ENCODE measurements around the gene TMEM120B. TPM values are rescaled to one million over a fixed set of nuclear protein-coding genes. Genes with fewer than 3 reads are reported as not detected.
"Not testable (repeated sequence)": the region's sequence is repeated elsewhere in the genome, so short reads cannot be mapped to it uniquely, and the experiment has no call there.

TMEM120B gene
- total RNA-seq, 1 donor from 2014 or later, result 10.3 TPM

DNA sequence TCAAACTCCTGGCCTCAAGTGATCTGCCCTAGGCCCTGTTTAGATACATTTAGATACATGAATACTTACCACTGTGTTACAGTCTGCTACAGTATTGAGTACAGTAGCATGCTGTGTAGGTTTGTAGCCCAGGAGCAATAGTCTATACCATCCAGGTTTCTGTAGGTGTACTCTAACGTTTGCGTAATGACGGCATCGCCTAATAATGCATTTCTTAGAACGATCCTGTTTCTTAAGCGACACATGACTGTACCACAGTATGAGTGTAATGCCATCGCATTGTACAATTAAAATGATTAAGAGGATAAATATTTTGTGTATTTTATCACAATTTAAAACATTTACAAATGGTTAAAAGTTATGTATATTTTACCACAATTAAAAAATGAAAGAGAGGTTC is 18.9 kb downstream of the TMEM120B start:
- H3K36me3 Mint-ChIP-seq (ENCODE audit: low read depth, unreplicated experiment), result no peaks in the 10 kb centered on the region
- TF ChIP-seq, protein P1, sequence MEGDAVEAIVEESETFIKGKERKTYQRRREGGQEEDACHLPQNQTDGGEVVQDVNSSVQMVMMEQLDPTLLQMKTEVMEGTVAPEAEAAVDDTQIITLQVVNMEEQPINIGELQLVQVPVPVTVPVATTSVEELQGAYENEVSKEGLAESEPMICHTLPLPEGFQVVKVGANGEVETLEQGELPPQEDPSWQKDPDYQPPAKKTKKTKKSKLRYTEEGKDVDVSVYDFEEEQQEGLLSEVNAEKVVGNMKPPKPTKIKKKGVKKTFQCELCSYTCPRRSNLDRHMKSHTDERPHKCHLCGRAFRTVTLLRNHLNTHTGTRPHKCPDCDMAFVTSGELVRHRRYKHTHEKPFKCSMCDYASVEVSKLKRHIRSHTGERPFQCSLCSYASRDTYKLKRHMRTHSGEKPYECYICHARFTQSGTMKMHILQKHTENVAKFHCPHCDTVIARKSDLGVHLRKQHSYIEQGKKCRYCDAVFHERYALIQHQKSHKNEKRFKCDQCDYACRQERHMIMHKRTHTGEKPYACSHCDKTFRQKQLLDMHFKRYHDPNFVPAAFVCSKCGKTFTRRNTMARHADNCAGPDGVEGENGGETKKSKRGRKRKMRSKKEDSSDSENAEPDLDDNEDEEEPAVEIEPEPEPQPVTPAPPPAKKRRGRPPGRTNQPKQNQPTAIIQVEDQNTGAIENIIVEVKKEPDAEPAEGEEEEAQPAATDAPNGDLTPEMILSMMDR (IDR thresholded peaks at IDR 0.05; ENCODE audit: unreplicated experiment), result no peak
- H3K4me3 Mint-ChIP-seq (ENCODE audit: unreplicated experiment), result no peak overlapping the region
- no peaks in the 10 kb centered on the region for H3K27me3 Mint-ChIP-seq (ENCODE audit: unreplicated experiment)
- no peak overlapping the region for H3K27ac Mint-ChIP-seq (ENCODE audit: unreplicated experiment)
- DNase-seq (ENCODE audit: low spot score), result no peak
- no peaks in the 10 kb centered on the region for H3K4me1 Mint-ChIP-seq (ENCODE audit: unreplicated experiment)
- H3K9me3 Mint-ChIP-seq (ENCODE audit: unreplicated experiment), result no peaks in the 10 kb centered on the region

GRCh38 chr12:121733849-121734248 is 21.3 kb downstream of the TMEM120B start:
- DNase-seq (ENCODE audit: low spot score), result no peak
- Mint-ChIP-seq H3K27ac (ENCODE audit: unreplicated experiment) (no peak overlapping the region), H3K4me3 (ENCODE audit: unreplicated experiment) (no peak overlapping the region), H3K4me1 (ENCODE audit: unreplicated experiment) (no peaks in the 10 kb centered on the region), H3K27me3 (ENCODE audit: unreplicated experiment) (no peaks in the 10 kb centered on the region), H3K36me3 (ENCODE audit: low read depth, unreplicated experiment) (no peaks in the 10 kb centered on the region), H3K9me3 (ENCODE audit: unreplicated experiment) (no peaks in the 10 kb centered on the region)
- TF ChIP-seq, protein P1 (IDR thresholded peaks at IDR 0.05; ENCODE audit: unreplicated experiment), result no peak

- DNase-seq (ENCODE audit: low spot score), result no peak
- no peak overlapping the region for H3K27ac Mint-ChIP-seq (ENCODE audit: unreplicated experiment)
- H3K27me3 Mint-ChIP-seq (ENCODE audit: unreplicated experiment), result peaks cover 2% of the 10 kb centered on the region
- TF ChIP-seq, protein P1 (IDR thresholded peaks at IDR 0.05; ENCODE audit: unreplicated experiment), result no peak
- H3K4me3 Mint-ChIP-seq (ENCODE audit: unreplicated experiment), result no peak overlapping the region
- H3K9me3 Mint-ChIP-seq (ENCODE audit: unreplicated experiment), result no peaks in the 10 kb centered on the region
- peaks cover 2% of the 10 kb centered on the region for H3K4me1 Mint-ChIP-seq (ENCODE audit: unreplicated experiment)
- H3K36me3 Mint-ChIP-seq (ENCODE audit: low read depth, unreplicated experiment), result no peaks in the 10 kb centered on the region
These were observed 25.8 kb downstream of the TMEM120B start for GRCh38 chr12:121738340-121738858.

DNA sequence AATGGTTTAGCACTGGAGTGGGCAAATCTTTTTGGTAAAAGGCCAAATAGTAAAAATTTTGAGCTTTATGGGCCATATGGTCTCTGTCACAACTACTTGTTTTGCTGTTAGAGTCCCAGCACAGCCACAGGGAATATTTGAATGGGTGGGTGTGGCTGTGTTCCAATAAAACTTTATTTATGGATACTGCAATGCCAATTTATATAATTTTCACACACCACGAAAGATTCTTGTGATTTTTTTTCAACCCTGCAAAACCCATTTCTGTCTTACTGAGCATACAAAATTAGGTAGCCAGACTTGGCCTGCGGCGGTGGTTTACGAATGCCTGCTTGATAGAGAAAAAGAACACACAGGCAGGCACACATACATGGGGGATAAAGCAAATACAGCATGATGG is 28.3 kb downstream of the TMEM120B start:
- H3K36me3 Mint-ChIP-seq (ENCODE audit: low read depth, unreplicated experiment), result peaks cover 3% of the 10 kb centered on the region
- H3K27ac Mint-ChIP-seq (ENCODE audit: unreplicated experiment), result no peak overlapping the region
- peaks cover 2% of the 10 kb centered on the region for H3K27me3 Mint-ChIP-seq (ENCODE audit: unreplicated experiment)
- no peak for DNase-seq (ENCODE audit: low spot score)
- no peak overlapping the region for H3K4me3 Mint-ChIP-seq (ENCODE audit: unreplicated experiment)
- TF ChIP-seq, protein P1 (IDR thresholded peaks at IDR 0.05; ENCODE audit: unreplicated experiment), result no peak
- no peaks in the 10 kb centered on the region for H3K9me3 Mint-ChIP-seq (ENCODE audit: unreplicated experiment)
- peaks cover 2% of the 10 kb centered on the region for H3K4me1 Mint-ChIP-seq (ENCODE audit: unreplicated experiment)

GRCh38 chr12:121741743-121742142 is 29.2 kb downstream of the TMEM120B start:
- Mint-ChIP-seq H3K4me1 (ENCODE audit: unreplicated experiment) (peaks cover 2% of the 10 kb centered on the region), H3K36me3 (ENCODE audit: low read depth, unreplicated experiment) (peaks cover 3% of the 10 kb centered on the region), H3K27me3 (ENCODE audit: unreplicated experiment) (peaks cover 2% of the 10 kb centered on the region), H3K9me3 (ENCODE audit: unreplicated experiment) (no peaks in the 10 kb centered on the region), H3K27ac (ENCODE audit: unreplicated experiment) (no peak overlapping the region), H3K4me3 (ENCODE audit: unreplicated experiment) (no peak overlapping the region)
- TF ChIP-seq, protein P1 (IDR thresholded peaks at IDR 0.05; ENCODE audit: unreplicated experiment), result no peak
- DNase-seq (ENCODE audit: low spot score), result no peak

DNA sequence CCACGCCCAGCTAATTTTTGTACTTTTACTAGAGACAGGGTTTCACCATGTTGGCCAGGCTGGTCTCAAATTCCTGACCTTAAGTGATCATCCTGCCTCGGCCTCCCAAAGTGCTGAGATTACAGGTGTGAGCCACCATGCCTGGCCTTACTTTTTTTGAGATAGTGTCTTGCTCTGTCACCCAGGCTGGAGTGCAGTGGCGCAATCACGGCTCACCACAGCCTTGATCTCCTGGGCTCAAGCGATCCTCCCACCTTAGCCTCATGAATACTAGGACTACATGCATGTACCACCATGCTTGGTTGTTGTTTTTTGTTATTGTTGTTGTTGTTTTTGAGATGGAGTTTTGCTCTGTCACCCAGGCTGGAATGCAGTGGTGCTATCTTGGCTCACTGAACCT is 33.0 kb downstream of the TMEM120B start:
- H3K27me3 Mint-ChIP-seq (ENCODE audit: unreplicated experiment); H3K36me3 Mint-ChIP-seq (ENCODE audit: low read depth, unreplicated experiment); H3K4me1 Mint-ChIP-seq (ENCODE audit: unreplicated experiment); H3K27ac Mint-ChIP-seq (ENCODE audit: unreplicated experiment); H3K4me3 Mint-ChIP-seq (ENCODE audit: unreplicated experiment); DNase-seq (ENCODE audit: low spot score); H3K9me3 Mint-ChIP-seq (ENCODE audit: unreplicated experiment): not testable (repeated sequence)

Data from endothelial cell (in vitro differentiated cells).